Measurements from ENCODE around the gene PRR14L.

PRR14L gene

DNA sequence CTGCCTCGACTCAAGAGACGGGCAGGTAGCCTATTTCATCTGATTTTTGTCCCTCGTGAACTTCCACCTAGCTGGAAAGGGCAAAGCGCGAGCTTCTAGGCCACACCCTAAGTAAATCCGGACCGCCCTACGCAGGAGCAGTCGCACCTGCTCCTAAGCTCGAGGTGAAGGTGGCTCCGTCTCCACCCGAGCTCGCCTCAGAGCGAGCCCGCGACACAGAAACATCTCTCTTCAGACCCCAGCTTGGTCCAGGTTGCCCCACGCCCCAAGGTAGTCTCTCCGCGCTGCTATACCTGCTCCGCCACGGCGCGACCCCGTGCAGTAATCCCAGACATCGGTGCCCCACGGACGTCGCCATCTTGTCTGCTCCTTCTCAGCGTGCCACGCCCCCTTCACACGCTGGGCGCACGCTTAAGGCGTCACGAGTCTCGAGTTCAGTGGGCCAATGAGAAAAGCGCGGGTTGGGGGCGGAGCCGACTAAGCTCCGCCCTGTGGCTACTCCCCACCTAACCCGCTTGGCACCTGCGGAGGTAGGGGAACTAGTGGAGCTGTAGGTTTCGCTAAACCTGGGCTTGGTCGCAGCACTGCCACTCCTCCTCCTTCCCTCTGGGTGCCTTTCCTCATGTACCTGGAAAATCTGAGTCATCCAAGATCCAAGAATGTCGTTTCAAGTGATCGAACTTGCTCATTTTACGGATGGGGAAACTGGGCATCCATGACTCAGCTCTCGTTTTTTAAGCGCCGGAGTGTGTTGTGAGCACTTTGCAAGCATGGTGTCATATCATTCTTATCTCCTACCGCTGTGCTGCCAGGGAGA, 87.9 kb downstream of the PRR14L start, which contains the start of gene PISD:
Gene PISD (minus strand): TSS at position 365 of the 817 bp plus-strand sequence. CDS start 7 bp downstream, at position 358.
- H3K4me3 ChIP-seq (ENCODE audit: low read depth, low read length): peak within 1 kb of the TSS; percentile 83
- no peak for TF ChIP-seq CTCF (IDR thresholded peaks at IDR 0.05; ENCODE audit: borderline replicate concordance, insufficient read depth, low read depth, low read length)

- H3K4me3 ChIP-seq (ENCODE audit: low read depth, low read length): peak overlapping the region; percentile 83
These were observed 89.0 kb downstream of the PRR14L start for GRCh38 chr22:31660860-31661341.

DNA sequence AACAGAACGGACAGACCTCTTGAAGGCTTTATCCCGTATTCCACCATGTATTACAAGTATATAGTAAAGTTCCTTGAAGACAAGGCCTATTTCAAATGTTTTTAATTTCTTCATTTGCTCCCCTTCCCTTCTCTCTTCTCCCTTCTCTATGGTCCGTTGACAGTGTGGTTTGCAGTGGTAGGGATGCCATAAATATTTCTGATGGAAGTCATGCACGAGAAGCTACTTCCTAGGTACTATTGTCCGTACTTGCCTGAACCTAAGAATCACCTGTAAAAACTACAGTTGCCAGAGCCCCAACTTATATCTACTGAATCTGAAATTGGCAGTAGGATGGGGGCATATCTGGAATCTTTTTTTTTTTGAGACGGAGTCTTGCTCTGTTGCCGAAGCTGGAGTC, 90.7 kb downstream of the PRR14L start:
- no peak overlapping the region for H3K4me3 ChIP-seq (ENCODE audit: low read depth, low read length)
- no peak for TF ChIP-seq CTCF (IDR thresholded peaks at IDR 0.05; ENCODE audit: borderline replicate concordance, insufficient read depth, low read depth, low read length)

DNA sequence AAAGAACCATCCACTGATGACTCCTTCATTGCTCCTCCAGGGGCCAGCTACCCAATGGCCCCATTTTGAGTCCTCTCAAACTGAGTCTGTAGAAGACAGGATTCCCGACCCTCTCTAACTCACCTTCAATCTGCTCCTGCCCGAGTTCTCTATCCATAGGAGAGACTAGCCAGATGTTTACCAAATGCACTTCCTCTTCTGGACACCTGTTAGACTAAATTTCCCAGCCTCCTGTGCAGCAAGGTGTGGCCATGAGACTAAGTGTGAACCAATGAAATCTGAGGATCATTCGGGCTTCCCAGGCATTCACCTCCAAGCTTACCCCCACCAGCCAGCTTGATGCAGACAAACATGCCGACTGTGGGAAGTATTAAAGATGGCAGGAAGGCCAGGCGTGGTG, 95.5 kb downstream of the PRR14L start:
- TF ChIP-seq CTCF (IDR thresholded peaks at IDR 0.05; ENCODE audit: borderline replicate concordance, insufficient read depth, low read depth, low read length): no peak

DNA sequence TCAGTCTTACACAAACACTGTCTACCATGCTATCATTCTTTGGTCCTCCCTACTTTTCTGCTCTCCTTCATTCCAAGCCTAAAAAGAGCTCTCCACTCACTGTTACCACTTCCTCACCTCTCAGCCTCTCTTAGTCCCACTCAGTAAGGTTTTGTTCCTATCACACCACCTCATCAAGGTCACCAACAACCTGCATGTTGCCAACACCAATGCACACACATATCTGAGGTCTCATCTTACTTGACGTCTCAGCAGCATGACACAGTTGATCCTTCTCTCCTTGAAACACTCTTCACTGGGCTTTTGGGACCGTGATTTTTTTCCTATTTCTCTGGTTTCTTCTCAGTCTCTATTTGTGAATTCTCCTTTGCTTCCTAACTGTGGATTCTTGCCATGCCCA, 96.0 kb downstream of the PRR14L start:
- TF ChIP-seq CTCF (IDR thresholded peaks at IDR 0.05; ENCODE audit: borderline replicate concordance, insufficient read depth, low read depth, low read length): no peak
- no peak overlapping the region for H3K4me3 ChIP-seq (ENCODE audit: low read depth, low read length)

More for the DNA sequence above, 95.5 kb downstream of the PRR14L start:
- H3K4me3 ChIP-seq (ENCODE audit: low read depth, low read length): no peak overlapping the region

GRCh38 chr22:31652911-31653684, 96.8 kb downstream of the PRR14L start:
- no peak for TF ChIP-seq CTCF (IDR thresholded peaks at IDR 0.05; ENCODE audit: borderline replicate concordance, insufficient read depth, low read depth, low read length)
- no peak overlapping the region for H3K4me3 ChIP-seq (ENCODE audit: low read depth, low read length)

GRCh38 chr22:31652088-31652487, 97.8 kb downstream of the PRR14L start:
- H3K4me3 ChIP-seq (ENCODE audit: low read depth, low read length): peak overlapping the region; percentile 18
- no peak for TF ChIP-seq CTCF (IDR thresholded peaks at IDR 0.05; ENCODE audit: borderline replicate concordance, insufficient read depth, low read depth, low read length)

Measured in GM12875 (cell line).